GM19467 (cell line): ENCODE results near the gene APBA2.

Experiments
- ATAC-seq: cut with Tn5 transposase; IDR thresholded peaks from one replicate; pipeline ENCODE4 v1.9.1; 2021; ENCODE audit warnings: mild to moderate bottlenecking, moderate library complexity; ENCODE audit not compliant: unreplicated experiment

APBA2 gene

GRCh38 chr15:29128671-29129070, 242.9 kb downstream of the APBA2 start:
- no peak for ATAC-seq

GRCh38 chr15:29129221-29129620, 243.4 kb downstream of the APBA2 start:
- ATAC-seq, result no peak

GRCh38 chr15:29129926-29130325, 244.2 kb downstream of the APBA2 start:
- no peak for ATAC-seq

- ATAC-seq, result no peak
Observed at GRCh38 chr15:29130476-29130875, 244.7 kb downstream of the APBA2 start.

- ATAC-seq, result no peak
Observed at GRCh38 chr15:29130951-29131839, 245.4 kb downstream of the APBA2 start.

GRCh38 chr15:29131840-29132420, 246.2 kb downstream of the APBA2 start:
- no peak for ATAC-seq

- ATAC-seq, result no peak
Observed at GRCh38 chr15:29132735-29133181, 247.0 kb downstream of the APBA2 start.

GRCh38 chr15:29133321-29133720, 247.5 kb downstream of the APBA2 start:
- no peak for ATAC-seq

- no peak for ATAC-seq
Observed at GRCh38 chr15:29133791-29134190, 248.0 kb downstream of the APBA2 start.

GRCh38 chr15:29134239-29134638, 248.5 kb downstream of the APBA2 start:
- no peak for ATAC-seq

- ATAC-seq, result no peak
Observed at GRCh38 chr15:29134641-29135308, 249.0 kb downstream of the APBA2 start.

- no peak for ATAC-seq
Observed at GRCh38 chr15:29135309-29135657, 249.5 kb downstream of the APBA2 start.

- ATAC-seq, result no peak
Observed at GRCh38 chr15:29135702-29136646, 250.2 kb downstream of the APBA2 start.

GRCh38 chr15:29138260-29138659, 252.5 kb downstream of the APBA2 start:
- ATAC-seq, result no peak

- no peak for ATAC-seq
Observed at GRCh38 chr15:29139072-29139471, 253.3 kb downstream of the APBA2 start.

GRCh38 chr15:29139540-29140459, 254.0 kb downstream of the APBA2 start:
- ATAC-seq, result no peak

- ATAC-seq, result no peak
Observed at GRCh38 chr15:29140475-29141307, 254.9 kb downstream of the APBA2 start.

- no peak for ATAC-seq
Observed at GRCh38 chr15:29141308-29142128, 255.7 kb downstream of the APBA2 start.
